Endothelial cell of umbilical vein (primary cell): Measurements from ENCODE around the gene EPS8. TPM values are rescaled to one million over a fixed set of nuclear protein-coding genes. Genes with fewer than 3 reads are reported as not detected.

ENCODE experiments used
- BruUV-seq: library from RNA; stranded (reverse); fragments of 400-500 nt; replicated peaks from 2 replicates; lab custom pipeline; 2021; lab: Mats Ljungman, UMichigan
- CTCF ChIA-PET: fragments of 300-600, 350-600 bp; sonication (Branson Sonifier 250); formaldehyde crosslinking; loops from one replicate; lab custom pipeline; 2021; ENCODE audit warnings: antibody characterized with exemption, inconsistent platforms; lab: Charles Lee
- POLR2A ChIA-PET: fragments of 300-600, 350-600 bp; sonication (Branson Sonifier 250); formaldehyde crosslinking; loops from one replicate; lab custom pipeline; 2021; ENCODE audit warnings: antibody characterized with exemption, inconsistent platforms; lab: Charles Lee
- DNase-seq: peaks from one replicate; pipeline ENCODE4 v3.0.0-alpha.2; 2011; ENCODE audit warnings: low read depth, low spot score
- FAIRE-seq: peaks from 2 replicates; lab custom pipeline; 2011; peaks lifted over from hg19 to GRCh38; lab: Jason Lieb, UNC
- H2AFZ ChIP-seq: 2 replicates; pipeline ENCODE4 v1.6.0; 2012; ENCODE audit warnings: low read depth, low read length, control low read depth, inconsistent platforms
- H3K27ac ChIP-seq: 2 replicates; pipeline ENCODE4 v1.5.1; 2011; ENCODE audit warnings: low read depth, mild to moderate bottlenecking, control low read depth, low read length, moderate library complexity; ENCODE audit not compliant: insufficient read depth
- H3K27me3 ChIP-seq, 2 experiments: 2 replicates each; pipeline versions ENCODE4 v1.6.0 to v1.6.1; 2011; ENCODE audit warnings: low read length in 2 of 2, mixed read lengths in 1 of 2; ENCODE audit not compliant: control insufficient read depth in 2 of 2, insufficient read depth in 2 of 2
- H3K36me3 ChIP-seq, 2 experiments: 2 replicates in 1 of 2; 3 replicates in 1 of 2; pipeline ENCODE4 v1.5.1; 2011; ENCODE audit warnings: low read length in 2 of 2, mild to moderate bottlenecking in 1 of 2, moderate library complexity in 1 of 2; ENCODE audit not compliant: control insufficient read depth in 2 of 2, insufficient read depth in 2 of 2; ENCODE audit errors: extremely low read depth in 1 of 2
- H3K4me1 ChIP-seq: 3 replicates; pipeline ENCODE4 v1.5.1; 2011; ENCODE audit warnings: mild to moderate bottlenecking, low read length; ENCODE audit not compliant: control insufficient read depth, insufficient read depth; ENCODE audit errors: extremely low read depth
- H3K4me2 ChIP-seq: 2 replicates; pipeline ENCODE4 v1.6.1; 2011; ENCODE audit warnings: low read length, control low read depth, mixed read lengths; ENCODE audit not compliant: insufficient read depth
- H3K4me3 ChIP-seq, 3 experiments: fragments of 200-600 bp in 1 of 3; sonication (generic), shearing (Covaris generic) in 1 of 3; replicated peaks in 1 of 3; 2 replicates each; pipeline ENCODE4 v1.5.1; 2011 to 2016; ENCODE audit warnings: control low read depth in 3 of 3, low read length in 3 of 3, mild to moderate bottlenecking in 2 of 3, inconsistent platforms in 1 of 3, low read depth in 1 of 3, moderate library complexity in 1 of 3; ENCODE audit not compliant: insufficient read depth in 1 of 3
- H3K79me2 ChIP-seq: 2 replicates; pipeline ENCODE4 v1.6.0; 2012; ENCODE audit warnings: low read length, inconsistent platforms; ENCODE audit not compliant: control insufficient read depth, insufficient read depth
- H3K9ac ChIP-seq: replicated peaks from 2 replicates; pipeline ENCODE3; 2011; ENCODE audit warnings: low read length, control low read depth; ENCODE audit not compliant: insufficient read depth; ENCODE audit errors: extremely low read depth
- H3K9me1 ChIP-seq: replicated peaks from 3 replicates; pipeline ENCODE4 v1.6.0; 2011; ENCODE audit warnings: mild to moderate bottlenecking, low read length; ENCODE audit not compliant: control insufficient read depth, insufficient read depth; ENCODE audit errors: extremely low read depth
- H3K9me3 ChIP-seq: replicated peaks from 2 replicates; pipeline ENCODE4 v1.5.1; 2012; ENCODE audit warnings: low read length, inconsistent platforms; ENCODE audit not compliant: control insufficient read depth, insufficient read depth
- H4K20me1 ChIP-seq: replicated peaks from 2 replicates; pipeline ENCODE3; 2011; ENCODE audit warnings: mild to moderate bottlenecking, low read length; ENCODE audit not compliant: control insufficient read depth, insufficient read depth; ENCODE audit errors: extremely low read depth
- EZH2 ChIP-seq: IDR thresholded peaks from 2 replicates; pipeline ENCODE4 v1.6.1; 2012; ENCODE audit warnings: borderline replicate concordance, low read depth, mild to moderate bottlenecking, moderate library complexity, low read length, inconsistent platforms; ENCODE audit not compliant: severe bottlenecking
- FOS ChIP-seq: IDR thresholded peaks from 2 replicates; pipeline ENCODE4 v1.6.1; 2011; ENCODE audit warnings: mild to moderate bottlenecking, low read length, moderate library complexity, borderline replicate concordance; ENCODE audit not compliant: insufficient read depth
- GATA2 ChIP-seq: IDR thresholded peaks from 2 replicates; pipeline ENCODE4 v1.7.0; 2011; ENCODE audit warnings: low read depth, mild to moderate bottlenecking, moderate library complexity, mixed read lengths, low read length; ENCODE audit not compliant: insufficient read length, insufficient read depth
- MYC ChIP-seq: IDR thresholded peaks from one replicate; pipeline ENCODE4 v1.6.1; 2011; ENCODE audit warnings: mild to moderate bottlenecking, low read depth, low read length
- POLR2A ChIP-seq: IDR thresholded peaks from 2 replicates; pipeline ENCODE4 v1.6.1; 2012; ENCODE audit warnings: low read depth, mild to moderate bottlenecking, control low read depth, low read length
- POLR2AphosphoS5 ChIP-seq: IDR thresholded peaks from 2 replicates; pipeline ENCODE4 v1.6.1; 2012; ENCODE audit warnings: low read depth, mild to moderate bottlenecking, control low read depth, low read length, moderate library complexity; ENCODE audit not compliant: insufficient read depth
- dilution Hi-C: fragments of 300-500 bp; cut with MboI; formaldehyde crosslinking; loops from one replicate; pipeline ENCODE4 v1.15.0; 2019; ENCODE audit warnings: low sequenced_read_pairs; ENCODE audit not compliant: extremely low pct_ligation_motif_present
- intact Hi-C: fragments of 100-400 bp; cut with micrococcal nuclease; formaldehyde crosslinking; loops from one replicate; pipeline ENCODE4 v1.10.0; 2022
- polyA plus RNA-seq, 4 experiments: library from polyadenylated mRNA; depleted of rRNA in 3 of 4; stranded (reverse) in 3 of 4; unstranded in 1 of 4; fragments of >200 nt; gene quantifications; 2 replicates each; pipeline versions ENCODE4 v1.2.1 to v1.2.3, GENCODE V29; 2011 to 2012; ENCODE audit warnings: missing spikeins in 1 of 4
- total RNA-seq: library from RNA; stranded (reverse); gene quantifications from 2 replicates; pipeline ENCODE4 v1.2.3, GENCODE V29; 2021
- TF ChIP-seq, protein P1 (sequence below): IDR thresholded peaks from 2 replicates; pipeline ENCODE4 v1.6.1; 2011; ENCODE audit not compliant: insufficient read depth, insufficient read length
- TF ChIP-seq, protein P2 (sequence below), 2 donors: IDR thresholded peaks; 1 replicate in 1 of 2; 2 replicates in 1 of 2; pipeline ENCODE4 v1.5.1; 2011; ENCODE audit warnings: low read length in 2 of 2, mild to moderate bottlenecking in 2 of 2, moderate library complexity in 2 of 2, control low read depth in 1 of 2, inconsistent platforms in 1 of 2, low read depth in 1 of 2; ENCODE audit not compliant: insufficient read depth in 1 of 2; ENCODE audit errors: extremely low read depth in 1 of 2

EPS8 gene
- total and polyA plus RNA-seq, 2 donors (not counting 3 experiments of a cell fraction or from before 2014, with no cell fraction given): 8.4 to 11.9 TPM

DNA sequence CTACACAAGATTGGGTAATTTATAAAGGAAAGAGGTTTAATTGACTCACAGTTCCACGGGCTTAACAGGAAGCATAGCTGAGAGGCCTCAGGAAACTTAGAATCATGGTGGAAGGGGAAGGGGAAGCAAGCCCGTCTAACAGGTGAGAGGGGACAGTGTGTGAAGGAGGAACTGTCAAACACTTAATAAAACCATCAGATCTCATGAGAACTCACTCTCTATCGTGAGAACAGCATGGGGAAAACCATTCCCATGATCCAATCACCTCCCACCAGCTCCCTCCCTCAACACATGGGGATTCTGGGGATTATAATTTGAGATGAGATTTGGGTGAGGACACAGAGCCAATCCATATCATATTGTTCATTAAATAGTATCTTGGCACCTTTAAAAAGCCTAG lies 56.1 kb downstream of the EPS8 start:
- ChIA-PET CTCF (no interaction called here), POLR2A (no interaction called here)
- dilution Hi-C loops: no loop called here
- Histone ChIP-seq H3K36me3 (no peaks in the 10 kb centered on the region), H4K20me1 (no peaks in the 10 kb centered on the region), H3K79me2 (no peaks in the 10 kb centered on the region), H3K27me3 (no peaks in the 10 kb centered on the region), H3K27ac (no peak overlapping the region), H3K9me1 (no peaks in the 10 kb centered on the region), H3K4me1 (peaks cover 6% of the 10 kb centered on the region), H3K4me3 (no peak overlapping the region), H3K9me3 (no peaks in the 10 kb centered on the region), H3K4me2 (no peak overlapping the region), H3K9ac (no peak overlapping the region), H2AFZ (no peak overlapping the region)
- no peak for TF ChIP-seq GATA2
- TF ChIP-seq POLR2AphosphoS5: no peak
- TF ChIP-seq MYC: no peak
- TF ChIP-seq, protein P1, sequence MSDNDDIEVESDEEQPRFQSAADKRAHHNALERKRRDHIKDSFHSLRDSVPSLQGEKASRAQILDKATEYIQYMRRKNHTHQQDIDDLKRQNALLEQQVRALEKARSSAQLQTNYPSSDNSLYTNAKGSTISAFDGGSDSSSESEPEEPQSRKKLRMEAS: no peak
- no peak for TF ChIP-seq POLR2A
- no peak for TF ChIP-seq EZH2
- no peak for TF ChIP-seq FOS
- TF ChIP-seq, protein P2, sequence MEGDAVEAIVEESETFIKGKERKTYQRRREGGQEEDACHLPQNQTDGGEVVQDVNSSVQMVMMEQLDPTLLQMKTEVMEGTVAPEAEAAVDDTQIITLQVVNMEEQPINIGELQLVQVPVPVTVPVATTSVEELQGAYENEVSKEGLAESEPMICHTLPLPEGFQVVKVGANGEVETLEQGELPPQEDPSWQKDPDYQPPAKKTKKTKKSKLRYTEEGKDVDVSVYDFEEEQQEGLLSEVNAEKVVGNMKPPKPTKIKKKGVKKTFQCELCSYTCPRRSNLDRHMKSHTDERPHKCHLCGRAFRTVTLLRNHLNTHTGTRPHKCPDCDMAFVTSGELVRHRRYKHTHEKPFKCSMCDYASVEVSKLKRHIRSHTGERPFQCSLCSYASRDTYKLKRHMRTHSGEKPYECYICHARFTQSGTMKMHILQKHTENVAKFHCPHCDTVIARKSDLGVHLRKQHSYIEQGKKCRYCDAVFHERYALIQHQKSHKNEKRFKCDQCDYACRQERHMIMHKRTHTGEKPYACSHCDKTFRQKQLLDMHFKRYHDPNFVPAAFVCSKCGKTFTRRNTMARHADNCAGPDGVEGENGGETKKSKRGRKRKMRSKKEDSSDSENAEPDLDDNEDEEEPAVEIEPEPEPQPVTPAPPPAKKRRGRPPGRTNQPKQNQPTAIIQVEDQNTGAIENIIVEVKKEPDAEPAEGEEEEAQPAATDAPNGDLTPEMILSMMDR (IDR thresholded peaks at IDR 0.05; ENCODE audit: extremely low read depth in 1 of 2, insufficient read depth in 1 of 2, low read depth in 1 of 2, low read length in 2 of 2): no peak
- intact Hi-C loops: no loop called here
- no TSS peak for BruUV-seq
- FAIRE-seq (no peak), DNase-seq (no peak)
